ENCODE data around the gene IFIT3. TPM values are rescaled to one million over a fixed set of nuclear protein-coding genes. Genes with fewer than 3 reads are reported as not detected.

The IFIT3 gene
- polyA plus RNA-seq, 4 donors: 16.2 to 19.5 (median 16.9) TPM

DNA sequence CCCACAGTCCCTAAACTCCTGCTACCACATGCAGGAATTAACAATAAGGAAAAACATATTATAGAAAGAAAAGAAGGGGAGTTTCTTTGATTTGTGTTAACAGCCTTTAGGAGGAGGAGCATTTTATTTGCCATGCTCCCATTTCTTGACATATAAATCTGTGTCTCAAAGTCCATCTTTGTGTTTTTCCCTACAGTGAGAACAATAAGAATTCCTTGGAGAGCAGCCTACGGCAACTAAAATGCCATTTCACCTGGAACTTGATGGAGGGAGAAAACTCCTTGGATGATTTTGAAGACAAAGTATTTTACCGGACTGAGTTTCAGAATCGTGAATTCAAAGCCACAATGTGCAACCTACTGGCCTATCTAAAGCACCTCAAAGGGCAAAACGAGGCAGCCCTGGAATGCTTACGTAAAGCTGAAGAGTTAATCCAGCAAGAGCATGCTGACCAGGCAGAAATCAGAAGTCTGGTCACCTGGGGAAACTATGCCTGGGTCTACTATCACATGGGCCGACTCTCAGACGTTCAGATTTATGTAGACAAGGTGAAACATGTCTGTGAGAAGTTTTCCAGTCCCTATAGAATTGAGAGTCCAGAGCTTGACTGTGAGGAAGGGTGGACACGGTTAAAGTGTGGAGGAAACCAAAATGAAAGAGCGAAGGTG, 21.9 kb upstream of the IFIT3 start:
- no peak overlapping the region for H3K27ac ChIP-seq (ENCODE audit: low read depth in 1 of 3, low read length in 2 of 3)
- DNase-seq: no peak
- H3K9me3 ChIP-seq (ENCODE audit: control insufficient read depth in 2 of 2, insufficient read depth in 1 of 2, low read depth in 1 of 2, low read length in 1 of 2): no peaks in the 10 kb centered on the region
- H3K36me3 ChIP-seq (ENCODE audit: control insufficient read depth in 3 of 3, insufficient read depth in 2 of 3, low read depth in 1 of 3, low read length in 3 of 3): peaks cover 0 to 8% (median 6%) of the 10 kb centered on the region in 3 donors
- no peaks in the 10 kb centered on the region for H3K27me3 ChIP-seq (ENCODE audit: control insufficient read depth in 3 of 3, insufficient read depth in 3 of 3, low read length in 3 of 3)
- H3K4me3 ChIP-seq (ENCODE audit: low read depth in 1 of 3, low read length in 3 of 3): no peak overlapping the region
- WGBS, 3 donors: 92 to 94% (median 93%) methylated on average over 9 of the region's 9 CpGs
- H3K4me1 ChIP-seq (ENCODE audit: control insufficient read depth in 3 of 3, insufficient read depth in 2 of 3, low read depth in 1 of 3, low read length in 2 of 3): peaks cover 5 to 10% (median 5%) of the 10 kb centered on the region in 3 donors
- FAIRE-seq: no peak

DNA sequence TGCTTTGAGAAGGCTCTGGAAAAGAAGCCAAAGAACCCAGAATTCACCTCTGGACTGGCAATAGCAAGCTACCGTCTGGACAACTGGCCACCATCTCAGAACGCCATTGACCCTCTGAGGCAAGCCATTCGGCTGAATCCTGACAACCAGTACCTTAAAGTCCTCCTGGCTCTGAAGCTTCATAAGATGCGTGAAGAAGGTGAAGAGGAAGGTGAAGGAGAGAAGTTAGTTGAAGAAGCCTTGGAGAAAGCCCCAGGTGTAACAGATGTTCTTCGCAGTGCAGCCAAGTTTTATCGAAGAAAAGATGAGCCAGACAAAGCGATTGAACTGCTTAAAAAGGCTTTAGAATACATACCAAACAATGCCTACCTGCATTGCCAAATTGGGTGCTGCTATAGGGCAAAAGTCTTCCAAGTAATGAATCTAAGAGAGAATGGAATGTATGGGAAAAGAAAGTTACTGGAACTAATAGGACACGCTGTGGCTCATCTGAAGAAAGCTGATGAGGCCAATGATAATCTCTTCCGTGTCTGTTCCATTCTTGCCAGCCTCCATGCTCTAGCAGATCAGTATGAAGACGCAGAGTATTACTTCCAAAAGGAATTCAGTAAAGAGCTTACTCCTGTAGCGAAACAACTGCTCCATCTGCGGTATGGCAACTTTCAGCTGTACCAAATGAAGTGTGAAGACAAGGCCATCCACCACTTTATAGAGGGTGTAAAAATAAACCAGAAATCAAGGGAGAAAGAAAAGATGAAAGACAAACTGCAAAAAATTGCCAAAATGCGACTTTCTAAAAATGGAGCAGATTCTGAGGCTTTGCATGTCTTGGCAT, 21.1 kb upstream of the IFIT3 start:
- Histone ChIP-seq H3K36me3 (ENCODE audit: control insufficient read depth in 3 of 3, insufficient read depth in 2 of 3, low read depth in 1 of 3, low read length in 3 of 3) (peaks cover 0 to 8% (median 6%) of the 10 kb centered on the region in 3 donors), H3K4me3 (ENCODE audit: low read depth in 1 of 3, low read length in 3 of 3) (no peak overlapping the region), H3K27me3 (ENCODE audit: control insufficient read depth in 3 of 3, insufficient read depth in 3 of 3, low read length in 3 of 3) (no peaks in the 10 kb centered on the region), H3K9me3 (ENCODE audit: control insufficient read depth in 2 of 2, insufficient read depth in 1 of 2, low read depth in 1 of 2, low read length in 1 of 2) (no peaks in the 10 kb centered on the region), H3K27ac (ENCODE audit: low read depth in 1 of 3, low read length in 2 of 3) (no peak overlapping the region), H3K4me1 (ENCODE audit: control insufficient read depth in 3 of 3, insufficient read depth in 2 of 3, low read depth in 1 of 3, low read length in 2 of 3) (peaks cover 4 to 5% (median 5%) of the 10 kb centered on the region in 3 donors)
- FAIRE-seq (no peak), DNase-seq (no peak)
- 93 to 95% (median 94%) methylated on average over 13 of the region's 13 CpGs for WGBS, 3 donors

DNA sequence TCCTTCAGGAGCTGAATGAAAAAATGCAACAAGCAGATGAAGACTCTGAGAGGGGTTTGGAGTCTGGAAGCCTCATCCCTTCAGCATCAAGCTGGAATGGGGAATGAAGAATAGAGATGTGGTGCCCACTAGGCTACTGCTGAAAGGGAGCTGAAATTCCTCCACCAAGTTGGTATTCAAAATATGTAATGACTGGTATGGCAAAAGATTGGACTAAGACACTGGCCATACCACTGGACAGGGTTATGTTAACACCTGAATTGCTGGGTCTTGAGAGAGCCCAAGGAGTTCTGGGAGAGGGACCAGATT, 20.6 kb upstream of the IFIT3 start:
- H3K9me3 ChIP-seq (ENCODE audit: control insufficient read depth in 2 of 2, insufficient read depth in 1 of 2, low read depth in 1 of 2, low read length in 1 of 2): no peaks in the 10 kb centered on the region
- H3K36me3 ChIP-seq (ENCODE audit: control insufficient read depth in 3 of 3, insufficient read depth in 2 of 3, low read depth in 1 of 3, low read length in 3 of 3): peaks cover 0 to 8% (median 6%) of the 10 kb centered on the region in 3 donors
- no peak overlapping the region for H3K27ac ChIP-seq (ENCODE audit: low read depth in 1 of 3, low read length in 2 of 3)
- FAIRE-seq (no peak), DNase-seq (no peak)
- no peak overlapping the region for H3K4me3 ChIP-seq (ENCODE audit: low read depth in 1 of 3, low read length in 3 of 3)
- H3K27me3 ChIP-seq (ENCODE audit: control insufficient read depth in 3 of 3, insufficient read depth in 3 of 3, low read length in 3 of 3): no peaks in the 10 kb centered on the region
- peaks cover 4 to 5% (median 5%) of the 10 kb centered on the region in 3 donors for H3K4me1 ChIP-seq (ENCODE audit: control insufficient read depth in 3 of 3, insufficient read depth in 2 of 3, low read depth in 1 of 3, low read length in 2 of 3)

DNA sequence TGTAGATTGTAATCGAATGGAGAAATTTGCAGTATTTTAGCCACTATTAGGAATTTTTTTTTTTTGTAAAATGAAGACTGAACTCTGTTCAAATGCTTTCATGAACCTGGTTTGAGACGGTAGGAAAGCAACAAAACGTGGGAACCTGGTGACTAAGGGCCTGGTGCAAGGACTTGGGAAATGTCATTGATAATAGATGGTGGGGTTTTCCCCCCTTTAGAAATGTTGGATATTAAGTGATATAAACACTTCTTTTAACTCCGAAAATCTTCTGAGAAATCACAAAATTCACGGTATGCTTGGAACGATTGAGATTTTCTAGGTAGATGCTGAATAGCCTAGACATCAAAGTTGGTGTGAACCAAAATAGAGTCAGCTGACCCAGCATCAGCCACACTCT, 19.5 kb upstream of the IFIT3 start:
- no peak for DNase-seq
- H3K4me1 ChIP-seq (ENCODE audit: control insufficient read depth in 3 of 3, insufficient read depth in 2 of 3, low read depth in 1 of 3, low read length in 2 of 3): peaks cover under 1 to 5% (median 2%) of the 10 kb centered on the region in 3 donors
- no peak overlapping the region for H3K4me3 ChIP-seq (ENCODE audit: low read depth in 1 of 3, low read length in 3 of 3)
- no peak for FAIRE-seq
- H3K27me3 ChIP-seq (ENCODE audit: control insufficient read depth in 3 of 3, insufficient read depth in 3 of 3, low read length in 3 of 3): no peaks in the 10 kb centered on the region
- H3K9me3 ChIP-seq (ENCODE audit: control insufficient read depth in 2 of 2, insufficient read depth in 1 of 2, low read depth in 1 of 2, low read length in 1 of 2): no peaks in the 10 kb centered on the region
- 95 to 96% (median 95%) methylated on average over 6 of the region's 6 CpGs for WGBS, 3 donors
- no peak overlapping the region for H3K27ac ChIP-seq (ENCODE audit: low read depth in 1 of 3, low read length in 2 of 3)
- H3K36me3 ChIP-seq (ENCODE audit: control insufficient read depth in 3 of 3, insufficient read depth in 2 of 3, low read depth in 1 of 3, low read length in 3 of 3): peaks cover 0 to 8% (median 6%) of the 10 kb centered on the region in 3 donors

DNA sequence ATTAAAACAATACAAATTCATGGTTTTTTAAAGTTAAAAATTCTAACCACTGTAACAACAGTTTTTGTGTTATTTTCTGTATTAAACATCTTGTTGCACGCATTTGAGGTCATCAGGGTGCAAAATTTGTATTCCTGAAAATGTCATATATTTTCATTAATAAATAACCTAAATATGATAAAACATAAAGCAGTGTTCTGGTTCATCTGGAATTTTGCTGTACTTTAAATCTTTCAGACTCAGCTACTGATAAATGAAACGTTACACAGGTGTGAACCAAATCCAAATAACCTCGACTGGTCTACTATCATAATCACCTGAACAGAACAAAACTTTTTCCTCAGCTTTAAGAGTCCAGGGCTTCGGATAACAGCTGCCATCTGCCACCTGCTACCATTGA, 19.1 kb upstream of the IFIT3 start:
- Histone ChIP-seq H3K9me3 (ENCODE audit: control insufficient read depth in 2 of 2, insufficient read depth in 1 of 2, low read depth in 1 of 2, low read length in 1 of 2) (no peaks in the 10 kb centered on the region), H3K36me3 (ENCODE audit: control insufficient read depth in 3 of 3, insufficient read depth in 2 of 3, low read depth in 1 of 3, low read length in 3 of 3) (peaks cover 0 to 8% (median 6%) of the 10 kb centered on the region in 3 donors), H3K27ac (ENCODE audit: low read depth in 1 of 3, low read length in 2 of 3) (no peak overlapping the region), H3K4me1 (ENCODE audit: control insufficient read depth in 3 of 3, insufficient read depth in 2 of 3, low read depth in 1 of 3, low read length in 2 of 3) (peaks cover 0 to 4% (median 2%) of the 10 kb centered on the region in 3 donors), H3K4me3 (ENCODE audit: low read depth in 1 of 3, low read length in 3 of 3) (no peak overlapping the region), H3K27me3 (ENCODE audit: control insufficient read depth in 3 of 3, insufficient read depth in 3 of 3, low read length in 3 of 3) (no peaks in the 10 kb centered on the region)
- FAIRE-seq (no peak), DNase-seq (no peak)
- WGBS, 3 donors: 60 to 80% (median 70%) methylated on average over 4 of the region's 4 CpGs

DNA sequence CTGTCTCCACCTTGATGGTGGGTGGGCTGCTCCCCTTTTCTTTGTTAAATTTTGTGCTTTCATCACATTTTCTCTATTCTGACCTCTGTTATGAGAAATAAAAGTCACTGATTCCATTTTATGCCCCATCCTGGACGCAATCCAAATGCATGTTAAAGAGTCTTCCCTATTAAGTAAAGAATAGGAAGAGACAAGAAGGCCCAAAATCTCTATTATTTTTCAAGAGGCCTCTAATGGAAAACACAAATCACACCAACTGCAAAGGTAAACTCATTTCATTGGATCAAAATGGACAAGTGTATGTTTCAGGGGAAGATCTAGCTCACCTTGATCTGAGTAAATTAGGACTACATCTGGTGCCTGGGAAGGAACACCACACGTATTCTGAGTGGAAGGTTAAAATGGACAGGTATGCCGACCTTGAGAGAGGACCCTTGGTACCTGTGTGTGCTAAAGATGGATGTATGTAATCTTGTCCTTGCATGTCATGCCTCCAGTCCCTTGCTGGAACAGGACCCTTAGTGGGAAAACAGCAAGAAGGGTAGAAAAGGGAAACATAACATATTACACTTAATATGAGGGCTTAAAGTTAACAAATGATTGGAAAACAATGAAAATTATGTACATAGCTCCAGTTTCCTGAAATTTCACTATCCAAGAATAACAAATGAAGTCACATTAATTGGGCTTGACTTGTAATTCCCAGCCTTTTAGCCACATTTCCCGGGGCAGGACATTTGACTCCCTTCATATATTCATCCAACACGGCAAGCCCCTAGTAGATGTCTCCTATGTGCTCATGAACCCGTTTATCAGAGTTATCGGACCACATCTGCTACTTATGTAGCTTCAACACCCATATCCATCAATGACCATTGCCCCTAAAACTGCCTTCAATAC, 18.4 kb upstream of the IFIT3 start:
- no peak for FAIRE-seq

DNA sequence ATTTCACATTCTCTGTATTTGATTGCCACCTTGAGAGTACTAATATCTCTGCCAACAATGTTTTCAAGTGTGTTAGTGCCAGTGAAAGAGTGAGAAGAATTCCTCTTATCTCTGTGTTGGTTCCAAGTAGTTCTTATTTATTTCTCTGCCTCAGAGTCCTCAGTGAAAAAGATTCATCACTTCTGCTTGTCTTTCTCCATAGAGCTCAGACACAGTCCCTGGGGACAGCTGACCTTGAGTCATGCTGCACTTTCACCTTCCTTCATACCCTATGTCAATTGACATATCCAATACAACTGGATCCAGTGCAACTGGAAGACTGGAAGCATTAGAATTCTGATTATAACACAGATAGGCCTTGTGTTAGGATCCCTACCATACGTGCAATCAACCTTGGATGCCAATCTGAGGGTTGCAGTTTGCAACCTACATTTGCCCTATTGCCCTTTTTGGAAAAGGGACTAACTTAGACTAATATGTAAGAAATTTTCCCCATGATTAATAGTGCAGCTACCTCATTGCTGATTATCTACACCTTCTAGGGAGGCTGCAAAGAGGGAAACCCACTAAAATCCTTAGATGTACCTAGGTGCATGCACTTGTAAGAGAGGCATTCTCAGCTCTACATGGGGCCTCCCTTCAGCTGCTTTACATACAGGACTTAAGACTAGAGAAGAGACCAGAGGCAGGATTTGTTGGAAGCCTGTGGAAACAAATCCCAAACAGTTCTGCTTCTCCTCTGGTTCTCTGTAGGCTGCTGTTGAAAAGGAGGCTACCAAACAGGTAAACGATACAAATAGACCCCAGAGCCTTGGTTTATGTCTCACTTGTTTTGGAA, 17.5 kb upstream of the IFIT3 start:
- DNase-seq (no peak), FAIRE-seq (no peak)
- WGBS, 3 donors: 69 to 87% (median 79%) methylated on average over 2 of the region's 2 CpGs
- no peaks in the 10 kb centered on the region for H3K27me3 ChIP-seq (ENCODE audit: control insufficient read depth in 3 of 3, insufficient read depth in 3 of 3, low read length in 3 of 3)
- no peak overlapping the region for H3K4me3 ChIP-seq (ENCODE audit: low read depth in 1 of 3, low read length in 3 of 3)
- H3K36me3 ChIP-seq (ENCODE audit: control insufficient read depth in 3 of 3, insufficient read depth in 2 of 3, low read depth in 1 of 3, low read length in 3 of 3): peaks cover 0 to 8% (median 6%) of the 10 kb centered on the region in 3 donors
- H3K27ac ChIP-seq (ENCODE audit: low read depth in 1 of 3, low read length in 2 of 3): no peak overlapping the region
- H3K4me1 ChIP-seq (ENCODE audit: control insufficient read depth in 3 of 3, insufficient read depth in 2 of 3, low read depth in 1 of 3, low read length in 2 of 3): no peaks in the 10 kb centered on the region
- no peaks in the 10 kb centered on the region for H3K9me3 ChIP-seq (ENCODE audit: control insufficient read depth in 2 of 2, insufficient read depth in 1 of 2, low read depth in 1 of 2, low read length in 1 of 2)

More for the DNA sequence above, 18.4 kb upstream of the IFIT3 start:
- Histone ChIP-seq H3K9me3 (ENCODE audit: control insufficient read depth in 2 of 2, insufficient read depth in 1 of 2, low read depth in 1 of 2, low read length in 1 of 2) (no peaks in the 10 kb centered on the region), H3K27me3 (ENCODE audit: control insufficient read depth in 3 of 3, insufficient read depth in 3 of 3, low read length in 3 of 3) (no peaks in the 10 kb centered on the region), H3K36me3 (ENCODE audit: control insufficient read depth in 3 of 3, insufficient read depth in 2 of 3, low read depth in 1 of 3, low read length in 3 of 3) (peaks cover 0 to 8% (median 6%) of the 10 kb centered on the region in 3 donors), H3K4me3 (ENCODE audit: low read depth in 1 of 3, low read length in 3 of 3) (no peak overlapping the region), H3K27ac (ENCODE audit: low read depth in 1 of 3, low read length in 2 of 3) (no peak overlapping the region), H3K4me1 (ENCODE audit: control insufficient read depth in 3 of 3, insufficient read depth in 2 of 3, low read depth in 1 of 3, low read length in 2 of 3) (no peaks in the 10 kb centered on the region)
- 91 to 97% (median 93%) methylated on average over 7 of the region's 7 CpGs for WGBS, 3 donors
- DNase-seq: no peak
